GM12891 (cell line): ENCODE data around the gene COQ10B.

Experiments
- PAX5 ChIP-seq: IDR thresholded peaks from 2 replicates; pipeline ENCODE4 v1.6.1; 2011; ENCODE audit warnings: low read length, moderate library complexity, mild to moderate bottlenecking; ENCODE audit not compliant: insufficient read depth, severe bottlenecking
- POLR2A ChIP-seq: IDR thresholded peaks from 2 replicates; pipeline ENCODE4 v1.6.1; 2011; ENCODE audit warnings: low read depth, low read length, control low read depth
- POLR2AphosphoS5 ChIP-seq: IDR thresholded peaks from 2 replicates; pipeline ENCODE4 v1.6.1; 2011; ENCODE audit warnings: low read depth, low read length, control low read depth

GRCh38 chr2:197498937-197499593 is 45.7 kb downstream of the COQ10B start:
- no peak for TF ChIP-seq POLR2A
- no peak for TF ChIP-seq PAX5
- TF ChIP-seq POLR2AphosphoS5, result no peak
